HUES64 (cell line): ENCODE measurements around the gene RBP5.

ENCODE experiments used
- H3K27ac ChIP-seq: 2 replicates; pipeline ENCODE4 v1.7.0; 2013; ENCODE audit warnings: low read depth, low read length, inconsistent platforms
- H3K27me3 ChIP-seq: 2 replicates; pipeline ENCODE4 v1.6.1; 2013; ENCODE audit warnings: mild to moderate bottlenecking, low read length; ENCODE audit not compliant: insufficient read depth
- H3K36me3 ChIP-seq: 2 replicates; pipeline ENCODE4 v1.6.1; 2013; ENCODE audit warnings: mild to moderate bottlenecking, low read length; ENCODE audit not compliant: insufficient read depth
- H3K4me1 ChIP-seq: 2 replicates; pipeline ENCODE4 v1.6.1; 2013; ENCODE audit warnings: mild to moderate bottlenecking, low read length, moderate library complexity; ENCODE audit not compliant: insufficient read depth
- H3K4me3 ChIP-seq: 2 replicates; pipeline ENCODE4 v1.5.1; 2013; ENCODE audit warnings: mild to moderate bottlenecking, low read length, moderate library complexity
- H3K9ac ChIP-seq: 2 replicates; pipeline ENCODE4 v1.6.1; 2013; ENCODE audit warnings: mild to moderate bottlenecking, low read depth, low read length
- H3K9me3 ChIP-seq: 2 replicates; pipeline ENCODE4 v1.6.1; 2013; ENCODE audit warnings: low read depth, low read length; ENCODE audit not compliant: insufficient read depth
- WGBS: fragments of 150-250, 120-280 bp; methylation state at CpG from one replicate; pipeline ENCODE4 v1.1.7; 2013; ENCODE audit warnings: missing lambda C conversion rate; 5-methylcytosine and 5-hydroxymethylcytosine counted together

Gene RBP5

GRCh38 chr12:7157391-7157790 is 28.7 kb upstream of the RBP5 start:
- WGBS = 93% methylated on average over 17 of the region's 17 CpGs
- no peaks in the 10 kb centered on the region for H3K27me3 ChIP-seq
- no peak overlapping the region for H3K27ac ChIP-seq
- no peak overlapping the region for H3K4me3 ChIP-seq
- 0 out of 2 replicates have a peak, but pooled peaks cover 7% of the 10 kb centered on the region for H3K36me3 ChIP-seq
- H3K9ac ChIP-seq = no peak overlapping the region
- H3K4me1 ChIP-seq = no peaks in the 10 kb centered on the region
- no peaks in the 10 kb centered on the region for H3K9me3 ChIP-seq

GRCh38 chr12:7156259-7157197 is 27.8 kb upstream of the RBP5 start:
- Histone ChIP-seq H3K4me3 (no peak overlapping the region), H3K36me3 (peaks cover 8% of the 10 kb centered on the region; the same call in 1 of the 2 replicates), H3K27me3 (no peaks in the 10 kb centered on the region), H3K4me1 (no peaks in the 10 kb centered on the region), H3K9me3 (no peaks in the 10 kb centered on the region), H3K27ac (no peak overlapping the region), H3K9ac (no peak overlapping the region)
- 92% methylated on average over 24 of the region's 24 CpGs for WGBS

GRCh38 chr12:7155471-7156034 is 26.9 kb upstream of the RBP5 start:
- no peak overlapping the region; the same call in 1 of the 2 replicates for H3K9ac ChIP-seq
- H3K4me1 ChIP-seq = no peaks in the 10 kb centered on the region
- no peaks in the 10 kb centered on the region for H3K27me3 ChIP-seq
- no peak overlapping the region for H3K4me3 ChIP-seq
- 92% methylated on average over 8 of the region's 8 CpGs for WGBS
- no peaks in the 10 kb centered on the region for H3K9me3 ChIP-seq
- peaks cover 17% of the 10 kb centered on the region for H3K36me3 ChIP-seq
- H3K27ac ChIP-seq = no peak overlapping the region

GRCh38 chr12:7154901-7155470 is 26.3 kb upstream of the RBP5 start:
- Histone ChIP-seq H3K9ac (no peak overlapping the region), H3K27ac (no peak overlapping the region), H3K36me3 (peaks cover 22% of the 10 kb centered on the region), H3K4me3 (no peak overlapping the region), H3K4me1 (no peaks in the 10 kb centered on the region), H3K27me3 (no peaks in the 10 kb centered on the region), H3K9me3 (no peaks in the 10 kb centered on the region)
- 92% methylated on average over 11 of the region's 12 CpGs for WGBS

- Histone ChIP-seq H3K27me3 (no peaks in the 10 kb centered on the region), H3K36me3 (peaks cover 31% of the 10 kb centered on the region), H3K4me3 (no peak overlapping the region), H3K27ac (no peak overlapping the region), H3K9ac (no peak overlapping the region), H3K4me1 (no peaks in the 10 kb centered on the region), H3K9me3 (no peaks in the 10 kb centered on the region)
- 94% methylated on average over 6 of the region's 6 CpGs for WGBS
Measured at GRCh38 chr12:7154042-7154441, 25.4 kb upstream of the RBP5 start.

- Histone ChIP-seq H3K27me3 (no peaks in the 10 kb centered on the region), H3K9ac (no peak overlapping the region), H3K9me3 (no peaks in the 10 kb centered on the region), H3K36me3 (peaks cover 38% of the 10 kb centered on the region), H3K27ac (no peak overlapping the region), H3K4me1 (no peaks in the 10 kb centered on the region), H3K4me3 (no peak overlapping the region)
- 89% methylated on average over 3 of the region's 4 CpGs for WGBS
Measured at GRCh38 chr12:7152818-7153217, 24.1 kb upstream of the RBP5 start.

GRCh38 chr12:7151532-7151931 is 22.8 kb upstream of the RBP5 start:
- Histone ChIP-seq H3K27ac (no peak overlapping the region), H3K4me3 (no peak overlapping the region), H3K27me3 (no peaks in the 10 kb centered on the region), H3K4me1 (no peaks in the 10 kb centered on the region), H3K36me3 (peaks cover 38% of the 10 kb centered on the region), H3K9me3 (no peaks in the 10 kb centered on the region), H3K9ac (no peak overlapping the region)
- WGBS = 96% methylated on average over 6 of the region's 6 CpGs

- Histone ChIP-seq H3K36me3 (peaks cover 38% of the 10 kb centered on the region), H3K4me3 (no peak overlapping the region), H3K27ac (no peak overlapping the region), H3K9me3 (no peaks in the 10 kb centered on the region), H3K27me3 (no peaks in the 10 kb centered on the region), H3K9ac (no peak overlapping the region), H3K4me1 (no peaks in the 10 kb centered on the region)
- 95% methylated on average over 6 of the region's 6 CpGs for WGBS
Measured at GRCh38 chr12:7150841-7151240, 22.2 kb upstream of the RBP5 start.

- no peaks in the 10 kb centered on the region for H3K9me3 ChIP-seq
- no peaks in the 10 kb centered on the region for H3K4me1 ChIP-seq
- no peak overlapping the region for H3K9ac ChIP-seq
- WGBS = 94% methylated on average over 12 of the region's 12 CpGs
- peaks cover 38% of the 10 kb centered on the region for H3K36me3 ChIP-seq
- H3K27ac ChIP-seq = no peak overlapping the region
- no peak overlapping the region for H3K4me3 ChIP-seq
- H3K27me3 ChIP-seq = no peaks in the 10 kb centered on the region
Measured at GRCh38 chr12:7150356-7150755, 21.7 kb upstream of the RBP5 start.

- Histone ChIP-seq H3K27ac (no peak overlapping the region), H3K9ac (no peak overlapping the region), H3K4me1 (no peaks in the 10 kb centered on the region), H3K27me3 (no peaks in the 10 kb centered on the region), H3K4me3 (no peak overlapping the region), H3K9me3 (no peaks in the 10 kb centered on the region), H3K36me3 (peaks cover 37% of the 10 kb centered on the region)
- WGBS = 93% methylated on average over 7 of the region's 7 CpGs
Measured at GRCh38 chr12:7146906-7147305, 18.2 kb upstream of the RBP5 start.

GRCh38 chr12:7146228-7146627 is 17.5 kb upstream of the RBP5 start:
- 95% methylated on average over 7 of the region's 7 CpGs for WGBS
- peaks cover 34% of the 10 kb centered on the region for H3K36me3 ChIP-seq
- H3K27ac ChIP-seq = no peak overlapping the region
- no peak overlapping the region for H3K9ac ChIP-seq
- no peaks in the 10 kb centered on the region for H3K9me3 ChIP-seq
- H3K27me3 ChIP-seq = no peaks in the 10 kb centered on the region
- H3K4me3 ChIP-seq = no peak overlapping the region
- no peaks in the 10 kb centered on the region for H3K4me1 ChIP-seq
